DMS 273 (cell line): ENCODE results near the gene TYW3.
"Not testable (repeated sequence)": the region's sequence is repeated elsewhere in the genome, so short reads cannot be mapped to it uniquely, and the experiment has no call there.

Source experiments
- DNase-seq: peaks from one replicate; lab custom pipeline; 2025; ENCODE audit not compliant: unreplicated experiment; lab: John Stamatoyannopoulos, UW

TYW3 gene

DNA sequence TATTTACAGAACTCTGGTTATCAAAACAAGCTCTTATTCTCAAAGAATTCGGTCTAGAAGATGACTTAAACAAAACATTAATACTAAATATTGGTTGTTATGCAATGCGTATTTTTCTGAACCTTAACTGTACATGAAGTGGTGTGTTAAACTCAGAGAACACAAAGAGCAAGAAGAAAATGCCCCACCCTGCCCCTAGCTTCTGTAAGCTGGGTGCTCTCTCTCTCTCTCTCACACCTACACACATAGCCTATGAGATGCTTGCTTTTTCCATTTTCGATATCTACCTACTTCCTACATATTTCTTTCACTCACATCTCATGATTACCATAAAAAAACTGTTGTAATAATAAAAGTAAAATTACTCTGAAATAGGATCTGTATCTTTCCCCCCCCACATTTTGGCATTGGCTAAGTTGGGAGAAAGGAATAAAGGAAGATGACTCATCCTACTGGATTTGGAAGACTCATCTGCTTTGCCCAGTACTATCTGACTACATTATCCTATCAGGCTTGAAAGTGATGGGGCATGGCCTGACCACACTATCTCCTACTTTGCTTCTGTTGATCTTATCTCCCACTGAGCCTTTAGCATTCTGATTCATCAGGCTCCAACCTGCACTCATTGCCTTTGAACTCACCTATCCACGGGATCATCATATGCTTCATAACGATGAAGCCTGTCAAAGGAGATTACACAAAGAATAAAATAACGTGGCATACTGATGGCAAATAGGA, 3.0 kb upstream of the TYW3 start:
- no peak for DNase-seq

- DNase-seq = no peak
These were observed 1.4 kb upstream of the TYW3 start for GRCh38 chr1:74731399-74732052.

DNA sequence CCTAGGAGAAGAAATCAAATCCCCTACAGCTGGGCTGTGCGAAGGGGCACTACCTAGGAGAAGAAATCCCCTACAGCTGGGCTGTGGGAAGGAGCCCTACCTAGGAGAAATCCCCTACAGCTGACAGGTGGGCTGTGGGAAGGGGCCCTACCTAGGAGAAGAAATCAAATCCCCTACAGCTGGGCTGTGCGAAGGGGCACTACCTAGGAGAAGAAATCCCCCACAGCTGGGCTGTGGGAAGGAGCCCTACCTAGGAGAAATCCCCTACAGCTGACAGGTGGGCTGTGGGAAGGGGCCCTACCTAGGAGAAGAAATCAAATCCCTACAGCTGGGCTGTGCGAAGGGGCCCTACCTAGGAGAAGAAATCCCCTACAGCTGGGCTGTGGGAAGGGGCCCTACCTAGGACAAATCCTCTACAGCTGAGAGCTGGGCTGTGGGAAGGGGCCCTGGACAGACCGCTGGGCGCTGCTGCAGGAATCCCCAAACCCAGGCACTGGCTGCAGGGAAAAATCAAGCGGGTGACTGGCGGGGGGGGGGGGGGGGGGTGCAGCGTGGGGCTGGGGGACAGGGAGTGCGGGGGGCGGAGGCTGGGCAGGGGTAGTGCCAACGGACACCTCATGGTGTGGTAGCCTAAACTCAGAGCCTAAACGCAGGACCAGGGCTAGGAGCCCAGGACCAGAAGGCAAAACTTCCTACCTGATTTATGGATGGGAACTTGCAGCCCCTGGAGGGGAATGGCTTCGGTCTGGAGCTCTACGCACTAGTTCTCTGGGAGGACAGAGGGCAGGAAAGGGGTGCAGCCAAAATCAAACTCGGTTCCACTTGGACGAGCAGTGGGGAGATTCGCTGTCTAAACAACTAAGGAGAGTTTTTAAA, 643 bp upstream of the TYW3 start:
- DNase-seq = peak; percentile 75

DNA sequence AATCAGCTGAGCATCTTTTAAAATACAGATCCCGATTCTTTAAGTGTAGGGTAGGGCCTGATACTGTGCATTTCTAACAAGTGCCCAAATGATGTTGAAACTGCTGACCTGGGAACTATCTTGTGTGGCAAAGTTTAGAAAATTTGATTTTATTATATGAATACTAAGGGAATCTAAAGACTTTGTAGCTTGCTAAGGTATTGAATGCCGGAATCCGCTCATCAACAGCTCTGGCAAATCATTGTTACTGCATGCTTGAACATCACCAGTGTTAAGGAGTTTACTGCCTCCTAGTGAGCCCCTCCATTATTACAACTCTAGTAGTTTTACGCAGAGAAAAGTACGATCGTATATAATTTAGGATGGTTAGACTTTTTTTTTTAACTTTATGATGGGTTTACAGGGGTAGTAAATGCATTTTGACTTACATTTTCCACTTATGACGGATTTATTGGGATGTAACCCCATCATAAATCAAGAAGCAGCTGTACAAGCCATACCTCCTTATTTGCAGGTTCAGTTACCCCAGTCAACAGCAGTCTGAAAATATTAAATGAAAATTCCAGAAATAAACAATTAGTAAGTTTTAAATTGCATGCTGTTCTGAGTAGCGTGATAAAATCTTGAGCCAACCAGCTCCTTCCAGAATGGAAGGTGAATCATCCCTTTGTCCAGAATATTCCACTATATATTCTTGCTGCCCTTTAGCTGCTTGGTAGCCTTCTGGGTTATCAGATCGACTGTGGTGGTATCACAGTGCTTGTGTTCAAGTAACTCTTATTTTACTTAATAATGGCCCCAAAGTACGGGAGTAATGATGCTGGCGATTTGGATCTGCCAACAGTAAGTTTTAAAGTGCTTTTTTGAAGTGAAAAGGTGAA, 892 bp downstream of the TYW3 start:
- DNase-seq = peak; percentile 90

DNA sequence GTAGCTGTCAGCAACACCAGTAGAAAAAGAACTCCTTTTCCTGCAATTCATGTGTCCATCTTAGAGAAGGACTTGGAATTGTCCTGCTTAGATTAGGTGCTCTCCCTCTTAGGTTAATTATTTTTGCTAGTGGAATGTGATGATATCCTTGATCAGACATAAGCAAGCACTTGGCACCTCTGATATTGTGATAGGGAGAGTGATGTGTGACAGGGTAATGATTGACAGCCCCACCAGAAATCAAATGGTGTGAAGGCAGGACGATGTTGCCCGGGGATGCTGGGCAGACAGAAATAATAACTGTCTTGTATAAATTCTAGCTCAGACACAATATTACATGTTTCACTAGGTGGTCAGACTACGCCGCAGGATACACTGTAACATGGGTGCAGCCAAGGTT, 4.4 kb downstream of the TYW3 start:
- no peak for DNase-seq

GRCh38 chr1:74740307-74740980, 7.5 kb downstream of the TYW3 start:
- not testable (repeated sequence) for DNase-seq

GRCh38 chr1:74745247-74745646, 12.3 kb downstream of the TYW3 start:
- not testable (repeated sequence) for DNase-seq

- no peak for DNase-seq
These were observed 16.0 kb downstream of the TYW3 start for GRCh38 chr1:74748960-74749359.

- no peak for DNase-seq
These were observed 20.2 kb downstream of the TYW3 start for GRCh38 chr1:74753104-74753503.

DNA sequence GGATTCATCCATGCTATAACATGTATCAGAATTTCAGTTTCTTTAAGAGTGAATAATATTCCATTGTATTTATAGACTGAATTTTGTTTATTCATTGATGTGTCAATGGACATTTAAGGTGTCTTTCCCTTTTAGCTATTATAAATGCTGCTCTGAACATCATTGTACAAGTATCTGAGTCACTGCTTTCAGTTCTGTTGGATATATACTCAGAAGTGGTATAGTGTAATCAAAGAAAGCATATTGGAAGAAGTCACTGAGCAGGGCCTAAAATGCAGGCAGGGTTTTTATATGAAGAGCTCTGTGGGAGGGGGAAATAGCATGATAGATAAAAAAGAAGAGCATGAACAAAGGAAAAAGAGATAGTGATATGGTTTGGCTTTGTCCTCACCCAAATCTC, 22.5 kb downstream of the TYW3 start:
- no peak for DNase-seq

- DNase-seq = not testable (repeated sequence)
These were observed 23.7 kb downstream of the TYW3 start for GRCh38 chr1:74756650-74757049.

DNA sequence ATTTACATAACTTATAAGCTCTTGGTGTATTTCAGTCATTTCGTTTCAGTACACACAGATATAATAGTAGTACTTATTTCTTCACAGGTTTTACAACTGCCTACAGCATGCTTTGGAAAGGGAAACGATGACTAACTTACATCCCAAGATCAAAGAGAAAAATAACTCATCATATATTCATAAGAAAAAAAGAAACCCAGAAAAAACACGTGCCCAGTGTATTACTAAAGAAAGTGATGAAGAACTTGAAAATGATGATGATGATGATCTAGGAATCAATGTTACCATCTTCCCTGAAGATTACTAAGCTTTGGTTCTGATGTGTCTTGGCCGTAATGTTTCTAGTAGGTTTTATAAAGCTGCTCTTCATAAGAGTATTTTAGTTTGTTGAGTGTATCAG, 30.9 kb downstream of the TYW3 start:
- DNase-seq = no peak

- DNase-seq = no peak
These were observed 33.6 kb downstream of the TYW3 start for GRCh38 chr1:74766579-74766978.

- DNase-seq = peak; percentile 55
These were observed 34.5 kb downstream of the TYW3 start for GRCh38 chr1:74767490-74767889.

GRCh38 chr1:74771913-74772515, 39.1 kb downstream of the TYW3 start:
- peak; percentile 79 for DNase-seq

DNA sequence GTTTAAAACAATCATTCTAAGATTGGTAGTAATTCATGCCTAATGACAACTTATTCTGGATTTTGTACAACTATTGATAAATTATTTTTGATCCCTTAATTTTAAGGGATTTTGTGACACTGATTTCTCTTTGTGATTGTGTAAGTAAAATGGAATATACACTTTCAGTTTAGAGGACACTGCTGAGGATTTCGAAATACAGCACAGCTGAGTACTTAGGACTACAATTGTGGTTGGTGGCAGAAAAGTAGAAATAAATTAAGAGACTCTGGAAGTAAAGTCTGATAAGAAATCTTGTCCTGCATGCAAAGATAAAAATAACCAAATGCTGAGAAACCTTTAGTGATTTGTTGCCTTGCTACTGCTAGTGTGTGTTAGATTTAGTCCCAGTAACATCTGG, 40.0 kb downstream of the TYW3 start:
- DNase-seq = no peak

GRCh38 chr1:74773582-74773981, 40.6 kb downstream of the TYW3 start:
- DNase-seq = no peak

GRCh38 chr1:74775735-74776134, 42.8 kb downstream of the TYW3 start:
- DNase-seq = peak; percentile 3

DNA sequence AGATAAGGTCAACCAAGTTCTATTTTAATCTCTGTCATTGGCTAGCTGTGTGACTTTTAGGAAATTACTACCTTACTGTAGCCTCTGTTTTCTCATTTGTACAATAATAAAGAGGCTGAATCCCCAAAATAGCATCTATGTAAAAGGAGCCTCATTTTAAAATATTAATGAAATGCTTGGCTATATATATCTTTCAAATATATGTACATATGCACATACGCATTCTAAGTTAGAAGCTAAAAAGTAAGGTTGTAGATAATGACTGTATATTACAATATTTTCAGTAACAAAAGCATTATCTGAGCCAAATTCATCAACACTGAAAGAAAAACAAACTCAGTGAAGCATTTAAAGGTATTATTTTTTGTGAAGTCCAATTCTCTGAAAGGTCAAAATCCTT, 44.6 kb downstream of the TYW3 start:
- no peak for DNase-seq

GRCh38 chr1:74779750-74780149, 46.8 kb downstream of the TYW3 start:
- DNase-seq = no peak
